Prostate gland (tissue), 2 donors: ENCODE results near the gene CEP57L1. TPM values are rescaled to one million over a fixed set of nuclear protein-coding genes. Genes with fewer than 3 reads are reported as not detected.

Experiments used
- DNase-seq: peaks from one replicate; pipeline ENCODE4 v3.0.0-alpha.2; 2019; ENCODE audit warnings: low spot score
- H3K27ac ChIP-seq, 2 donors: fragments of 200-600 bp; sonication (generic); 2 replicates each; pipeline ENCODE4 v1.5.1; 2017 to 2019
- H3K27me3 ChIP-seq: fragments of 200-600 bp; sonication (generic); replicated peaks from 2 replicates; pipeline ENCODE4 v1.5.1; 2019; ENCODE audit not compliant: insufficient read depth
- H3K36me3 ChIP-seq, 2 donors: fragments of 200-600 bp; sonication (generic); 1 replicate in 1 of 2; 2 replicates in 1 of 2; pipeline versions ENCODE4 v1.5.1 to v1.8.1; 2017 to 2019
- H3K4me1 ChIP-seq: fragments of 200-600 bp; sonication (generic); replicated peaks from 2 replicates; pipeline ENCODE4 v1.5.1; 2019
- H3K4me3 ChIP-seq, 2 donors: fragments of 200-600 bp; sonication (generic); 2 replicates each; pipeline ENCODE4 v1.5.1; 2017 to 2019
- H3K9me3 ChIP-seq: fragments of 200-600 bp; sonication (generic); 2 replicates; pipeline ENCODE4 v1.5.1; 2017
- POLR2A ChIP-seq: fragments of 450-650 bp; IDR thresholded peaks from one replicate; pipeline ENCODE4 v1.6.1; 2016; ENCODE audit warnings: antibody characterized with exemption, mild to moderate bottlenecking
- POLR2AphosphoS5 ChIP-seq: sonication (generic); formaldehyde crosslinking; IDR thresholded peaks from one replicate; pipeline ENCODE4 v1.6.1; 2017; ENCODE audit warnings: antibody characterized with exemption
- WGBS: methylation state at CpG from one replicate; pipeline ENCODE4 v1.1.5; 2018; 5-methylcytosine and 5-hydroxymethylcytosine counted together
- intact Hi-C: fragments of 100-400 bp; cut with DNase I; formaldehyde crosslinking; loops from one replicate; pipeline ENCODE4 v1.14.2; 2022
- total RNA-seq, 2 donors: library from RNA; depleted of rRNA; stranded (reverse); fragments of >200 nt; gene quantifications; one replicate each; pipeline ENCODE4 v1.1.0, GENCODE V29; 2016
- TF ChIP-seq, protein P1 (sequence below), 4 experiments: fragments of 200-600 bp in 2 of 4; fragments of 450-650 bp in 2 of 4; sonication (generic) in 2 of 4; IDR thresholded peaks; 1 replicate in 3 of 4; 2 replicates in 1 of 4; pipeline ENCODE4 v1.5.1; 2016 to 2019; ENCODE audit warnings: antibody characterized with exemption in 4 of 4, mild to moderate bottlenecking in 2 of 4, moderate library complexity in 2 of 4

CEP57L1 gene
- total RNA-seq, 2 donors from 2014 or later: 9.9 to 11.8 TPM

- Histone ChIP-seq H3K4me1 (no peaks in the 10 kb centered on the region), H3K9me3 (no peaks in the 10 kb centered on the region), H3K27ac (no peak overlapping the region), H3K27me3 (no peaks in the 10 kb centered on the region), H3K4me3 (no peak overlapping the region), H3K36me3 (no peaks in the 10 kb centered on the region)
- DNase-seq: no peak
- TF ChIP-seq, protein P1, sequence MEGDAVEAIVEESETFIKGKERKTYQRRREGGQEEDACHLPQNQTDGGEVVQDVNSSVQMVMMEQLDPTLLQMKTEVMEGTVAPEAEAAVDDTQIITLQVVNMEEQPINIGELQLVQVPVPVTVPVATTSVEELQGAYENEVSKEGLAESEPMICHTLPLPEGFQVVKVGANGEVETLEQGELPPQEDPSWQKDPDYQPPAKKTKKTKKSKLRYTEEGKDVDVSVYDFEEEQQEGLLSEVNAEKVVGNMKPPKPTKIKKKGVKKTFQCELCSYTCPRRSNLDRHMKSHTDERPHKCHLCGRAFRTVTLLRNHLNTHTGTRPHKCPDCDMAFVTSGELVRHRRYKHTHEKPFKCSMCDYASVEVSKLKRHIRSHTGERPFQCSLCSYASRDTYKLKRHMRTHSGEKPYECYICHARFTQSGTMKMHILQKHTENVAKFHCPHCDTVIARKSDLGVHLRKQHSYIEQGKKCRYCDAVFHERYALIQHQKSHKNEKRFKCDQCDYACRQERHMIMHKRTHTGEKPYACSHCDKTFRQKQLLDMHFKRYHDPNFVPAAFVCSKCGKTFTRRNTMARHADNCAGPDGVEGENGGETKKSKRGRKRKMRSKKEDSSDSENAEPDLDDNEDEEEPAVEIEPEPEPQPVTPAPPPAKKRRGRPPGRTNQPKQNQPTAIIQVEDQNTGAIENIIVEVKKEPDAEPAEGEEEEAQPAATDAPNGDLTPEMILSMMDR (IDR thresholded peaks at IDR 0.05): no peak
- TF ChIP-seq POLR2AphosphoS5: no peak
- 86% methylated on average over 3 of the region's 3 CpGs for whole genome bisulfite sequencing
- intact Hi-C loops: no loop called here
Measured at GRCh38 chr6:109166673-109167072, 71.4 kb downstream of the CEP57L1 start.

GRCh38 chr6:109167562-109167961 is 72.3 kb downstream of the CEP57L1 start:
- Histone ChIP-seq H3K4me1 (no peaks in the 10 kb centered on the region), H3K27ac (no peak overlapping the region), H3K4me3 (no peak overlapping the region), H3K36me3 (no peaks in the 10 kb centered on the region), H3K27me3 (no peaks in the 10 kb centered on the region), H3K9me3 (no peaks in the 10 kb centered on the region)
- intact Hi-C loops: no loop called here
- 94% methylated on average over 4 of the region's 4 CpGs for WGBS
- no peak for DNase-seq
- TF ChIP-seq POLR2AphosphoS5 (no peak), POLR2A (no peak)
- TF ChIP-seq, protein P1 (IDR thresholded peaks at IDR 0.05): no peak

- H3K36me3 ChIP-seq: no peaks in the 10 kb centered on the region
- H3K27me3 ChIP-seq: no peaks in the 10 kb centered on the region
- H3K9me3 ChIP-seq: no peaks in the 10 kb centered on the region
- DNase-seq: no peak
- H3K4me3 ChIP-seq: no peak overlapping the region
- TF ChIP-seq, protein P1 (IDR thresholded peaks at IDR 0.05): no peak
- TF ChIP-seq POLR2A (no peak), POLR2AphosphoS5 (no peak)
- H3K27ac ChIP-seq: no peak overlapping the region
- 47% methylated on average over 2 of the region's 2 CpGs for WGBS
- no peaks in the 10 kb centered on the region for H3K4me1 ChIP-seq
- intact Hi-C loops: no loop called here
Measured at GRCh38 chr6:109170333-109170732, 75.0 kb downstream of the CEP57L1 start.

DNA sequence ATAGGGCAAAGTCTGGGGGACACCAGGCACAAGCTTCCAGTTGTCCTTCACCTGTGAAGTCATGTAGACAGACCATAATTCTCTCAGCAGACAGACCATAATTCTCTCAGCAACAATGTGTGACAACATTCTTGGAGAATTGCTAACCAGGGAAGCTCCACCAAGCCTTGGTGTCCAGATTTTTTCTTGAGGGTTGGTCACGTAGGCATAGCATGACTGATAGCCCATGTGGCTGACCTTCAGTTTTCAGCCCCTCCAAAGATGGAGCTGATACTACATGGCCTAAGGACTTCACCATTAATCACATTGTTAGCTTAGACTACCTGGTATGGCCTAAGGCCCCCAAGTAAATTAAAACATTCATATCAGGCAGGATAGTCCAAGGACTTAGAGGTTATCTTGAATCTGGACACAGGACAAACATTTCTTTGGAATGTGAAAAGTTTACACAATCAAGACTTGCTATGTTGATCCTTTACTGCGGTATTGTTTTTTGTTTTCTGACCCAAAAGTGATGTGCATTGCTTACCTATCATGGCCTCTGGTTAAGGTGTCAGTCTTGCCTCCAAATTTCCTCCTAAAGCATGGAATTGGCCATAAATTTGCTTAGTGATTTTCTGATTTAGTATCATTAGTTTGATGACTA is 76.9 kb downstream of the CEP57L1 start:
- H3K27me3 ChIP-seq: no peaks in the 10 kb centered on the region
- H3K9me3 ChIP-seq: no peaks in the 10 kb centered on the region
- H3K4me3 ChIP-seq: no peak overlapping the region
- TF ChIP-seq POLR2A: no peak
- TF ChIP-seq, protein P1 (IDR thresholded peaks at IDR 0.05): no peak
- TF ChIP-seq POLR2AphosphoS5: no peak
- no peak overlapping the region for H3K27ac ChIP-seq
- H3K36me3 ChIP-seq: no peaks in the 10 kb centered on the region
- intact Hi-C loops: no loop called here
- no peak for DNase-seq
- no peaks in the 10 kb centered on the region for H3K4me1 ChIP-seq
- WGBS: 77% methylated on average over 2 of the region's 2 CpGs

DNA sequence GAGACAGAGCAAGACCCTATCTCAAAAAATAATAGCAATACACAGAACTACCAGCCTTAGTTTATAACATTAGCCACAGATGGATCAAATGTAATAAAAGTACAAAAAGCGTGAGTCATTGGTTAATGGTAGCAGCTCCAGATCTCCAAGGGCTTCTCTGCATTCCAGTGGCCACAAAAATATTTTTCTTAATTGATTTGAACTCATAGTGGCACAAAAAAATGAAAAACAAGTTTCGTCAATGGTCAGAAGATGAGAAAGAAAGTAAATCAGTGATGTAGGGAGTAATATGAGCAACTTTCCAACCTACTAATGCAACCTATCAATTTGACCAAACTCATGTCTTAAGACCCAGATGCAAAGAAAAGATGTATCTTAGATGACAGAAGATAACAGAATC is 79.6 kb downstream of the CEP57L1 start:
- no peak overlapping the region for H3K4me3 ChIP-seq
- no peaks in the 10 kb centered on the region for H3K36me3 ChIP-seq
- no peaks in the 10 kb centered on the region for H3K4me1 ChIP-seq
- H3K27ac ChIP-seq: no peak overlapping the region
- no peak for DNase-seq
- TF ChIP-seq POLR2A (no peak), POLR2AphosphoS5 (no peak)
- TF ChIP-seq, protein P1 (IDR thresholded peaks at IDR 0.05): no peak
- WGBS: 96% methylated on average over 2 of the region's 2 CpGs
- no peaks in the 10 kb centered on the region for H3K9me3 ChIP-seq
- intact Hi-C loops: no loop called here
- H3K27me3 ChIP-seq: no peaks in the 10 kb centered on the region
